Thoracic aorta (tissue), 2 donors: Measurements from ENCODE around the gene CBLB. TPM values are rescaled to one million over a fixed set of nuclear protein-coding genes. Genes with fewer than 3 reads are reported as not detected.

Experiments
- ATAC-seq: fragments of 150-250 bp; one replicate; pipeline ENCODE4 v1.8.0; 2017; ENCODE audit warnings: low read depth; ENCODE audit not compliant: insufficient number of reproducible peaks, low FRiP score
- DNase-seq: peaks from one replicate; pipeline ENCODE4 v3.0.0-alpha.2; 2020; ENCODE audit warnings: low spot score
- H3K27ac ChIP-seq, 2 donors: fragments of 200-600 bp; sonication (generic); 1 replicate in 1 of 2; 2 replicates in 1 of 2; pipeline ENCODE4 v1.5.1; 2016; ENCODE audit warnings: mild to moderate bottlenecking in 2 of 2, moderate library complexity in 2 of 2
- H3K27me3 ChIP-seq: fragments of 200-600 bp; sonication (generic); replicated peaks from 2 replicates; pipeline ENCODE4 v1.6.0; 2016; ENCODE audit warnings: mild to moderate bottlenecking; ENCODE audit not compliant: insufficient read depth
- H3K36me3 ChIP-seq: fragments of 200-600 bp; sonication (generic); one replicate; pipeline ENCODE4 v1.5.1; 2016
- H3K4me1 ChIP-seq, 2 donors: fragments of 200-600 bp; sonication (generic); 1 replicate in 1 of 2; 2 replicates in 1 of 2; pipeline versions ENCODE4 v1.5.1 to v1.6.0; 2016; ENCODE audit warnings: low read depth in 2 of 2, mild to moderate bottlenecking in 1 of 2; ENCODE audit not compliant: control insufficient read depth in 1 of 2
- H3K4me3 ChIP-seq: fragments of 200-600 bp; sonication (generic); 2 replicates; pipeline ENCODE4 v1.5.1; 2016; ENCODE audit warnings: mild to moderate bottlenecking
- H3K9me3 ChIP-seq: fragments of 200-600 bp; sonication (generic); 2 replicates; pipeline ENCODE4 v1.5.1; 2016
- CTCF ChIP-seq: fragments of 200-600 bp; sonication (generic); IDR thresholded peaks from one replicate; pipeline ENCODE4 v1.5.1; 2019; ENCODE audit warnings: antibody characterized with exemption
- total RNA-seq, 2 donors: library from RNA; depleted of rRNA; stranded (reverse); fragments of >200 nt; gene quantifications; one replicate each; pipeline versions ENCODE4 v1.1.0 to v1.2.3, GENCODE V29; 2016

Gene CBLB
- total RNA-seq, 2 donors from 2014 or later: 51.0 to 145 TPM

GRCh38 chr3:105704726-105705410 lies 163.9 kb downstream of the CBLB start:
- Histone ChIP-seq H3K9me3 (no peaks in the 10 kb centered on the region), H3K4me1 (no peaks in the 10 kb centered on the region), H3K4me3 (no peak overlapping the region), H3K27ac (no peak overlapping the region), H3K27me3 (no peaks in the 10 kb centered on the region), H3K36me3 (peaks cover 14% of the 10 kb centered on the region)
- ATAC-seq: no peak
- no peak for DNase-seq
- TF ChIP-seq CTCF: no peak

GRCh38 chr3:105700575-105700974 lies 168.2 kb downstream of the CBLB start:
- H3K27ac ChIP-seq: no peak overlapping the region
- no peak for DNase-seq
- H3K36me3 ChIP-seq: peaks cover 14% of the 10 kb centered on the region
- no peak for ATAC-seq
- H3K4me1 ChIP-seq: no peaks in the 10 kb centered on the region
- TF ChIP-seq CTCF: no peak
- H3K9me3 ChIP-seq: no peaks in the 10 kb centered on the region
- H3K27me3 ChIP-seq: no peaks in the 10 kb centered on the region
- H3K4me3 ChIP-seq: no peak overlapping the region

- no peak for DNase-seq
- ATAC-seq: no peak
- Histone ChIP-seq H3K27ac (no peak overlapping the region), H3K27me3 (no peaks in the 10 kb centered on the region), H3K36me3 (no peaks in the 10 kb centered on the region), H3K9me3 (no peaks in the 10 kb centered on the region), H3K4me1 (peaks cover 0 to 11% of the 10 kb centered on the region in 2 donors), H3K4me3 (no peak overlapping the region)
- no peak for TF ChIP-seq CTCF
These were observed 177.2 kb downstream of the CBLB start for GRCh38 chr3:105691633-105692032.

- Histone ChIP-seq H3K36me3 (no peaks in the 10 kb centered on the region), H3K9me3 (no peaks in the 10 kb centered on the region), H3K4me3 (no peak overlapping the region), H3K27ac (no peak overlapping the region), H3K27me3 (no peaks in the 10 kb centered on the region), H3K4me1 (peaks cover 0 to 11% of the 10 kb centered on the region in 2 donors)
- TF ChIP-seq CTCF: no peak
- DNase-seq (no peak), ATAC-seq (no peak)
These were observed 177.8 kb downstream of the CBLB start for GRCh38 chr3:105691053-105691452.

GRCh38 chr3:105688821-105689220 lies 180.0 kb downstream of the CBLB start:
- H3K27ac ChIP-seq: no peak overlapping the region
- DNase-seq: no peak
- H3K27me3 ChIP-seq: no peaks in the 10 kb centered on the region
- no peaks in the 10 kb centered on the region for H3K36me3 ChIP-seq
- no peaks in the 10 kb centered on the region for H3K9me3 ChIP-seq
- H3K4me3 ChIP-seq: no peak overlapping the region
- peaks cover 0 to 11% of the 10 kb centered on the region in 2 donors for H3K4me1 ChIP-seq
- no peak for ATAC-seq
- TF ChIP-seq CTCF: no peak
